DMS 273 treated with DMSO at 0.1 percent for 48 hours (cell line): ENCODE measurements around the gene WWOX.

Source experiments
- DNase-seq: peaks from one replicate; lab custom pipeline; 2025; lab: John Stamatoyannopoulos, UW

WWOX gene

GRCh38 chr16:78609402-78610274 is 510.2 kb downstream of the WWOX start:
- no peak for DNase-seq

GRCh38 chr16:78611318-78611717 is 511.9 kb downstream of the WWOX start:
- DNase-seq: no peak

GRCh38 chr16:78619811-78620210 is 520.4 kb downstream of the WWOX start:
- DNase-seq: no peak

GRCh38 chr16:78620291-78620690 is 520.8 kb downstream of the WWOX start:
- no peak for DNase-seq

GRCh38 chr16:78623796-78624195 is 524.3 kb downstream of the WWOX start:
- no peak for DNase-seq

GRCh38 chr16:78624366-78624765 is 524.9 kb downstream of the WWOX start:
- DNase-seq: no peak

- no peak for DNase-seq
Measured at GRCh38 chr16:78628461-78629045, 529.1 kb downstream of the WWOX start.

GRCh38 chr16:78629173-78629572 is 529.7 kb downstream of the WWOX start:
- DNase-seq: no peak

- no peak for DNase-seq
Measured at GRCh38 chr16:78630102-78630501, 530.6 kb downstream of the WWOX start.

- no peak for DNase-seq
Measured at GRCh38 chr16:78633551-78633950, 534.1 kb downstream of the WWOX start.

- no peak for DNase-seq
Measured at GRCh38 chr16:78635807-78636206, 536.4 kb downstream of the WWOX start.

- DNase-seq: no peak
Measured at GRCh38 chr16:78638371-78638770, 538.9 kb downstream of the WWOX start.

- no peak for DNase-seq
Measured at GRCh38 chr16:78639775-78640174, 540.3 kb downstream of the WWOX start.

GRCh38 chr16:78640886-78641285 is 541.4 kb downstream of the WWOX start:
- DNase-seq: no peak

GRCh38 chr16:78641433-78641832 is 542.0 kb downstream of the WWOX start:
- no peak for DNase-seq

GRCh38 chr16:78642621-78643285 is 543.3 kb downstream of the WWOX start:
- DNase-seq: no peak

GRCh38 chr16:78645657-78646056 is 546.2 kb downstream of the WWOX start:
- DNase-seq: no peak

- DNase-seq: no peak
Measured at GRCh38 chr16:78647019-78647418, 547.6 kb downstream of the WWOX start.

GRCh38 chr16:78647491-78647890 is 548.0 kb downstream of the WWOX start:
- DNase-seq: no peak

- no peak for DNase-seq
Measured at GRCh38 chr16:78648517-78648916, 549.1 kb downstream of the WWOX start.

GRCh38 chr16:78650339-78651074 is 551.1 kb downstream of the WWOX start:
- no peak for DNase-seq

- DNase-seq: no peak
Measured at GRCh38 chr16:78654929-78655328, 555.5 kb downstream of the WWOX start.
